ENCODE measurements around the gene SMPD4. TPM values are rescaled to one million over a fixed set of nuclear protein-coding genes. Genes with fewer than 3 reads are reported as not detected.
"Not testable (repeated sequence)": the region's sequence is repeated elsewhere in the genome, so short reads cannot be mapped to it uniquely, and the experiment has no call there.

The SMPD4 gene
- total RNA-seq, 1 donor from 2014 or later = 66.3 TPM

DNA sequence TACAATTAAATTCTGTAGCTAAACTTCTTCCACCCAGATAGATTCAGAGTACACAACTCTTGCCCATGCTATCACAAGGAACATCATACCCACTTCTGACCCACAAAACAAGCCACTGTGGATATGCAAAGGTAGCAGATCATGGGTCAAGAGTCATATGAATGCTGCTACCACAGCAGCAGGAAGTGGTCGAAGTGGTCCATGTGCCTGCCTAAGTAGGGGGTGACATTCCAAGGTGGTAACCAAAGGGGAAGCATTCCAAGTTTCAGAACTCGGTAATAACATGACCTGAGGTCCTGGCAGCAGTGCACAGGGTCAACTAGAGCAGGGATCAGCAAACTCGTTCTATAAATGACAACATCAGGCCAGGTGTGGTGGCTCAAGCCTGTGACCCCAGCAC lies 11.0 kb upstream of the SMPD4 start:
- not testable (repeated sequence) for H3K4me3 ChIP-seq (ENCODE audit: insufficient read depth, low read depth, low read length); H3K9me3 ChIP-seq (ENCODE audit: insufficient read depth, low read depth, low read length); H3K4me1 ChIP-seq (ENCODE audit: insufficient read depth, low read length); H3K27me3 Mint-ChIP-seq (ENCODE audit: low read depth, unreplicated experiment); H3K36me3 ChIP-seq (ENCODE audit: insufficient read depth, low read length); FAIRE-seq; H2AFZ ChIP-seq (ENCODE audit: low read depth, low read length); H3K4me3 Mint-ChIP-seq (ENCODE audit: unreplicated experiment); H3K4me2 ChIP-seq (ENCODE audit: low read length); H4K20me1 ChIP-seq (ENCODE audit: insufficient read depth, low read length); H3K9me3 Mint-ChIP-seq (ENCODE audit: unreplicated experiment); DNase-seq (ENCODE audit: low read depth); H3K36me3 Mint-ChIP-seq (ENCODE audit: low read depth, unreplicated experiment); H3K79me2 ChIP-seq (ENCODE audit: insufficient read depth, low read length); H3K27ac Mint-ChIP-seq (ENCODE audit: unreplicated experiment); H3K9ac ChIP-seq (ENCODE audit: low read length); H3K27ac ChIP-seq (ENCODE audit: low read depth, low read length); H3K27me3 ChIP-seq (ENCODE audit: insufficient read depth, low read length)
- H3K4me1 Mint-ChIP-seq (ENCODE audit: low read depth, unreplicated experiment) = peaks cover 11% of the 10 kb centered on the region

- not testable (repeated sequence) for H3K9me3 ChIP-seq (ENCODE audit: insufficient read depth, low read depth, low read length); H4K20me1 ChIP-seq (ENCODE audit: insufficient read depth, low read length); H3K4me3 ChIP-seq (ENCODE audit: insufficient read depth, low read depth, low read length); H3K9me3 Mint-ChIP-seq (ENCODE audit: unreplicated experiment); H3K27ac Mint-ChIP-seq (ENCODE audit: unreplicated experiment); H3K27ac ChIP-seq (ENCODE audit: low read depth, low read length); H3K27me3 ChIP-seq (ENCODE audit: insufficient read depth, low read length); H3K27me3 Mint-ChIP-seq (ENCODE audit: low read depth, unreplicated experiment); H2AFZ ChIP-seq (ENCODE audit: low read depth, low read length); DNase-seq (ENCODE audit: low read depth); H3K79me2 ChIP-seq (ENCODE audit: insufficient read depth, low read length); H3K9ac ChIP-seq (ENCODE audit: low read length); H3K36me3 Mint-ChIP-seq (ENCODE audit: low read depth, unreplicated experiment); H3K4me3 Mint-ChIP-seq (ENCODE audit: unreplicated experiment); H3K36me3 ChIP-seq (ENCODE audit: insufficient read depth, low read length); FAIRE-seq; H3K4me1 ChIP-seq (ENCODE audit: insufficient read depth, low read length); H3K4me2 ChIP-seq (ENCODE audit: low read length)
- peaks cover 11% of the 10 kb centered on the region for H3K4me1 Mint-ChIP-seq (ENCODE audit: low read depth, unreplicated experiment)
Measured at GRCh38 chr2:130191319-130191718, 9.9 kb upstream of the SMPD4 start.

- Mint-ChIP-seq H3K9me3 (ENCODE audit: unreplicated experiment) (no peaks in the 10 kb centered on the region), H3K27ac (ENCODE audit: unreplicated experiment) (no peak overlapping the region), H3K27me3 (ENCODE audit: low read depth, unreplicated experiment) (no peaks in the 10 kb centered on the region), H3K36me3 (ENCODE audit: low read depth, unreplicated experiment) (peaks cover 8% of the 10 kb centered on the region), H3K4me3 (ENCODE audit: unreplicated experiment) (no peak overlapping the region), H3K4me1 (ENCODE audit: low read depth, unreplicated experiment) (peaks cover 19% of the 10 kb centered on the region)
- Histone ChIP-seq H3K9ac (ENCODE audit: low read length) (no peak overlapping the region), H2AFZ (ENCODE audit: low read depth, low read length) (no peak overlapping the region), H3K4me2 (ENCODE audit: low read length) (no peak overlapping the region), H3K27ac (ENCODE audit: low read depth, low read length) (no peak overlapping the region), H3K79me2 (ENCODE audit: insufficient read depth, low read length) (peaks cover 12% of the 10 kb centered on the region), H3K36me3 (ENCODE audit: insufficient read depth, low read length) (no peaks in the 10 kb centered on the region), H4K20me1 (ENCODE audit: insufficient read depth, low read length) (peaks cover 7% of the 10 kb centered on the region), H3K4me3 (ENCODE audit: insufficient read depth, low read depth, low read length) (no peak overlapping the region), H3K27me3 (ENCODE audit: insufficient read depth, low read length) (no peaks in the 10 kb centered on the region), H3K9me3 (ENCODE audit: insufficient read depth, low read depth, low read length) (no peaks in the 10 kb centered on the region), H3K4me1 (ENCODE audit: insufficient read depth, low read length) (no peaks in the 10 kb centered on the region)
- TF ChIP-seq EZH2 (IDR thresholded peaks at IDR 0.05; ENCODE audit: insufficient read depth, low read length) (no peak), CTCF (IDR thresholded peaks at IDR 0.05; ENCODE audit: insufficient read depth, low read depth, low read length) (no peak)
- FAIRE-seq (no peak), DNase-seq (ENCODE audit: low read depth) (no peak)
Measured at GRCh38 chr2:130190237-130190636, 8.8 kb upstream of the SMPD4 start.

DNA sequence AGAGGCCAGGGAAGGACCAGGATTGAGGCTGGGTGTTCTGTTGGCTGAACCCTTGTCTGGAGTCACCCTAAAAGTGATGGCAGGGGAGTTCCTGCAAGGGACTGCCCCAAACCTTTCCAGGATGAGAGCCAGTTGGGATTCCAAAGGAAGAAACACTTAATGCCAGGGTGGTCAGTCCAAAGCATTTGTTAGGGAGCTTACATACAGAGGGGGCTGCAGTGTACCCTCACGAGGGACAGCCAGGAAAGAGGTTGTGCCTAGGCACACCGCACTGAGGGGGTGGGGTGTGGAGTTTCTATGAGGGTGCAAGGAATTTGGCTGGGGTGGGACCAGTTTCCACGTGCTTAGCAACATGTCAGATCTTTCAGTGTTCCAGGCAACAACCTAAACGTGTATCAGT lies 7.6 kb upstream of the SMPD4 start:
- H3K27ac Mint-ChIP-seq (ENCODE audit: unreplicated experiment); H3K4me3 ChIP-seq (ENCODE audit: insufficient read depth, low read depth, low read length); H3K4me1 ChIP-seq (ENCODE audit: insufficient read depth, low read length); H3K27me3 Mint-ChIP-seq (ENCODE audit: low read depth, unreplicated experiment); H3K4me3 Mint-ChIP-seq (ENCODE audit: unreplicated experiment); FAIRE-seq; H3K9me3 ChIP-seq (ENCODE audit: insufficient read depth, low read depth, low read length); H3K9ac ChIP-seq (ENCODE audit: low read length); H3K27me3 ChIP-seq (ENCODE audit: insufficient read depth, low read length); H3K36me3 ChIP-seq (ENCODE audit: insufficient read depth, low read length); H2AFZ ChIP-seq (ENCODE audit: low read depth, low read length); H3K9me3 Mint-ChIP-seq (ENCODE audit: unreplicated experiment); H3K36me3 Mint-ChIP-seq (ENCODE audit: low read depth, unreplicated experiment); H3K27ac ChIP-seq (ENCODE audit: low read depth, low read length); DNase-seq (ENCODE audit: low read depth); H3K4me2 ChIP-seq (ENCODE audit: low read length): not testable (repeated sequence)
- H3K4me1 Mint-ChIP-seq (ENCODE audit: low read depth, unreplicated experiment) = peaks cover 18% of the 10 kb centered on the region
- peaks cover 14% of the 10 kb centered on the region for H4K20me1 ChIP-seq (ENCODE audit: insufficient read depth, low read length)
- H3K79me2 ChIP-seq (ENCODE audit: insufficient read depth, low read length) = peaks cover 21% of the 10 kb centered on the region

DNA sequence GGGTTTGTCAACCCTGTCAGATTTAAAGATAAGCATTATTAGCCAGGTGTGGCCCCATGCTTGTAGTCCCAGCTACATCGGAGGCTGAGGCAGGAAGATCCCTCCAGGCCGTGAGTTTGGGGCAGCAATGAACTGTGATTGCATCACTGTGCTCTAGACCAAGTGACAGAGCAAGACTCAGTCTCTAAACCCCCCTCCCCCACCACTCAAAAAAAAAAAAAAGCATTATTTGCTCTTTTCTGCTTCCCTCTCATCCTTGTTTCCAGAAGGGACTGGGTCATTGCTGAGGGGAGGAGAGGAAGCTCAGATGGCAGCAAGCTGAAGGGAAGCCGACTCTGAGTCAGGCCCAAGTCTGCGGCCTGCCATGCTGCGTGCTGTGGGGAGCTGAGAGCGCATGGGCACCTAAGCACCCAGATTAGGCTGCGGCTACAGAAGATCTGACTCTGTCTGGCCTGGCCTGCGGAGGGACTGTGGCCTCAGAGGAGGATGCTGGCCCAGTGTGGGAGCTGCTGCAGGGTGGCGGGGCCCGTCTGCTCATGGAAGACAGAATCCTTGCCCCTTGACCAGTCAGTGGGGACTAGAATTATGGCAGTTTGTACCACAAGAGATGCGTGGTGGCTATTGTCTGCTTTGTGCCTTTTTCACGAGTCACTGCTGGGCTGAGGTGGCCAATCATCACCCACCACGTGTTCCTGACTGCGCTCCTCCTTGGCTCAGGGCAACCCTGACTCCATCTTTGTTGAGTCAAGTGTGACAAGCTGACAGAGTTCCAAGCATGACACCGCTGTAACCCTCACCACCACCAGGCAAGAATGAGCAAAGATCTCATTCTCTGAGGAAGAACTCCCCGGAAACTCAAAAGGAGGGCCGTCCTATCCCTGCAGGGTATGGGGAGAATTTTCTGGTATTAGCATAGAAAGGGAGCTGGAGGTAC lies 6.7 kb upstream of the SMPD4 start:
- H3K36me3 ChIP-seq (ENCODE audit: insufficient read depth, low read length); H3K27me3 ChIP-seq (ENCODE audit: insufficient read depth, low read length); H3K9me3 Mint-ChIP-seq (ENCODE audit: unreplicated experiment); H3K27me3 Mint-ChIP-seq (ENCODE audit: low read depth, unreplicated experiment); H2AFZ ChIP-seq (ENCODE audit: low read depth, low read length); FAIRE-seq; H3K4me2 ChIP-seq (ENCODE audit: low read length); H3K27ac ChIP-seq (ENCODE audit: low read depth, low read length); DNase-seq (ENCODE audit: low read depth); H3K9ac ChIP-seq (ENCODE audit: low read length); H3K4me3 Mint-ChIP-seq (ENCODE audit: unreplicated experiment); H3K9me3 ChIP-seq (ENCODE audit: insufficient read depth, low read depth, low read length); H3K4me3 ChIP-seq (ENCODE audit: insufficient read depth, low read depth, low read length): not testable (repeated sequence)
- Histone ChIP-seq H4K20me1 (ENCODE audit: insufficient read depth, low read length) (peaks cover 16% of the 10 kb centered on the region), H3K79me2 (ENCODE audit: insufficient read depth, low read length) (peaks cover 30% of the 10 kb centered on the region), H3K4me1 (ENCODE audit: insufficient read depth, low read length) (peaks cover 11% of the 10 kb centered on the region)
- Mint-ChIP-seq H3K36me3 (ENCODE audit: low read depth, unreplicated experiment) (peaks cover 11% of the 10 kb centered on the region), H3K27ac (ENCODE audit: unreplicated experiment) (peak overlapping the region; percentile 62), H3K4me1 (ENCODE audit: low read depth, unreplicated experiment) (peaks cover 21% of the 10 kb centered on the region)
